Keratinocyte (primary cell): Measurements from ENCODE around the gene KLC3.

Experiments used
- EZH2 ChIP-seq: IDR thresholded peaks from one replicate; pipeline ENCODE4 v1.6.1; 2012; ENCODE audit warnings: inconsistent platforms, mild to moderate bottlenecking, low read length, moderate library complexity
- TF ChIP-seq, protein P1 (sequence below), 3 experiments: IDR thresholded peaks in 1 of 3; conservative IDR thresholded peaks in 1 of 3; optimal IDR thresholded peaks in 1 of 3; 2 replicates in 2 of 3; 3 replicates in 1 of 3; pipeline versions ENCODE3 to v1.5.1; 2011; ENCODE audit warnings: low read length in 3 of 3, mild to moderate bottlenecking in 3 of 3, moderate library complexity in 2 of 3, control low read depth in 1 of 3, inconsistent platforms in 1 of 3; ENCODE audit not compliant: insufficient read depth in 2 of 3; ENCODE audit errors: extremely low read depth in 1 of 3

DNA sequence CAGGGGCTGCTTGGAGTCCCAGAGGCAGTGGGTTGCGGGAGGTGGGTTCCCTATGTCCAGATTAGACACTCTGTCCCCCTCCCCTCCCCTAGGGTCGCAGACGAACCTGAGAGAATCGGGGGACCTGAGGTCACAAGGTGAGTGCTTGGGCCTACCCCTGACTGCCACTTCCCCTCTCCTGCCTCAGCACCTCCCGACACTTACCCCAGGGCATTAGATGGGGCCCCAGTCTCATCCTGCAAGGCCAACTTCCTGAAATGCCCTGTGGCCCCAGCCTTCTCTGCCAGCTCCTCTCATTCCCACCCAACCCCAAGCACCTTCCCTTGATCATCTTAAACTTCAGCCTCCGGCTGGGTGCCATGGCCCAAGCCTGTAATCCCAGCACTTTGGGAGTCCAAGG lies 40.8 kb upstream of the KLC3 start:
- TF ChIP-seq, protein P1, sequence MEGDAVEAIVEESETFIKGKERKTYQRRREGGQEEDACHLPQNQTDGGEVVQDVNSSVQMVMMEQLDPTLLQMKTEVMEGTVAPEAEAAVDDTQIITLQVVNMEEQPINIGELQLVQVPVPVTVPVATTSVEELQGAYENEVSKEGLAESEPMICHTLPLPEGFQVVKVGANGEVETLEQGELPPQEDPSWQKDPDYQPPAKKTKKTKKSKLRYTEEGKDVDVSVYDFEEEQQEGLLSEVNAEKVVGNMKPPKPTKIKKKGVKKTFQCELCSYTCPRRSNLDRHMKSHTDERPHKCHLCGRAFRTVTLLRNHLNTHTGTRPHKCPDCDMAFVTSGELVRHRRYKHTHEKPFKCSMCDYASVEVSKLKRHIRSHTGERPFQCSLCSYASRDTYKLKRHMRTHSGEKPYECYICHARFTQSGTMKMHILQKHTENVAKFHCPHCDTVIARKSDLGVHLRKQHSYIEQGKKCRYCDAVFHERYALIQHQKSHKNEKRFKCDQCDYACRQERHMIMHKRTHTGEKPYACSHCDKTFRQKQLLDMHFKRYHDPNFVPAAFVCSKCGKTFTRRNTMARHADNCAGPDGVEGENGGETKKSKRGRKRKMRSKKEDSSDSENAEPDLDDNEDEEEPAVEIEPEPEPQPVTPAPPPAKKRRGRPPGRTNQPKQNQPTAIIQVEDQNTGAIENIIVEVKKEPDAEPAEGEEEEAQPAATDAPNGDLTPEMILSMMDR (optimal IDR thresholded peaks at IDR 0.05 in 1 of 3, IDR thresholded peaks at IDR 0.05 in 1 of 3, conservative IDR thresholded peaks at IDR 0.05 in 1 of 3; ENCODE audit: extremely low read depth in 1 of 3, insufficient read depth in 2 of 3, low read length in 3 of 3), result no peak
- TF ChIP-seq EZH2, result no peak
